Neural cell (in vitro differentiated cells): ENCODE results near the gene SOCS2. TPM values are rescaled to one million over a fixed set of nuclear protein-coding genes. Genes with fewer than 3 reads are reported as not detected.

Experiments
- H2AFZ ChIP-seq: fragments of 200-600, 300-800 bp; sonication (generic), shearing (Covaris generic); 2 replicates; pipeline ENCODE4 v1.6.0; 2014; ENCODE audit warnings: low read depth, mild to moderate bottlenecking, antibody characterized with exemption, low read length, moderate library complexity
- H3F3A ChIP-seq: fragments of 200-600 bp; shearing (Covaris generic); 2 replicates; pipeline ENCODE4 v1.6.1; 2016; ENCODE audit warnings: mild to moderate bottlenecking, moderate library complexity, mixed read lengths, antibody characterized with exemption, low read length; ENCODE audit not compliant: insufficient read depth, poor library complexity, severe bottlenecking
- H3K27ac ChIP-seq: fragments of 200-600, 300-800 bp; sonication (generic), shearing (Covaris generic); 2 replicates; pipeline ENCODE4 v1.5.1; 2014; ENCODE audit warnings: mild to moderate bottlenecking, low read length, moderate library complexity
- H3K27me3 ChIP-seq: fragments of 300-800, 200-600 bp; sonication (generic), shearing (Covaris generic); 2 replicates; pipeline ENCODE4 v1.6.0; 2014; ENCODE audit warnings: mild to moderate bottlenecking, low read depth, low read length, moderate library complexity; ENCODE audit not compliant: insufficient read depth
- H3K36me3 ChIP-seq: fragments of 300-800, 200-600 bp; sonication (generic), shearing (Covaris generic); 2 replicates; pipeline ENCODE4 v1.5.1; 2014; ENCODE audit warnings: mild to moderate bottlenecking, antibody characterized with exemption, low read length, moderate library complexity; ENCODE audit not compliant: insufficient read depth
- H3K4me2 ChIP-seq: fragments of 300-800, 200-600 bp; sonication (generic), shearing (Covaris generic); 2 replicates; pipeline ENCODE4 v1.6.0; 2014; ENCODE audit warnings: mild to moderate bottlenecking, low read length
- H3K4me3 ChIP-seq: fragments of 300-800, 200-600 bp; sonication (generic), shearing (Covaris generic); 2 replicates; pipeline ENCODE4 v1.5.1; 2014; ENCODE audit warnings: mild to moderate bottlenecking, low read length, moderate library complexity
- H3K79me2 ChIP-seq: fragments of 200-600 bp; shearing (Covaris generic); replicated peaks from 2 replicates; pipeline ENCODE4 v1.6.0; 2014; ENCODE audit warnings: mild to moderate bottlenecking, low read length, moderate library complexity; ENCODE audit not compliant: insufficient read depth
- H3K9ac ChIP-seq: fragments of 300-800, 200-600 bp; sonication (generic), shearing (Covaris generic); 2 replicates; pipeline ENCODE4 v1.6.1; 2016; ENCODE audit warnings: mild to moderate bottlenecking, low read length, mixed read lengths
- H3K9me2 ChIP-seq: fragments of 200-600 bp; shearing (Covaris generic); 2 replicates; pipeline ENCODE4 v1.6.1; 2016; ENCODE audit warnings: mild to moderate bottlenecking, low read length, mixed read lengths; ENCODE audit not compliant: insufficient read depth
- H3K9me3 ChIP-seq: fragments of 200-600, 300-800 bp; sonication (generic), shearing (Covaris generic); 2 replicates; pipeline ENCODE4 v1.6.1; 2016; ENCODE audit warnings: mild to moderate bottlenecking, mixed run types, low read length, moderate library complexity, mixed read lengths
- H4K20me1 ChIP-seq: fragments of 200-600 bp; shearing (Covaris generic); 2 replicates; pipeline ENCODE4 v1.6.1; 2016; ENCODE audit warnings: mild to moderate bottlenecking, mixed run types; ENCODE audit not compliant: insufficient read depth
- CTCF ChIP-seq: fragments of 450-650 bp; IDR thresholded peaks from 2 replicates; pipeline ENCODE4 v1.5.1; 2014; ENCODE audit warnings: antibody characterized with exemption, mild to moderate bottlenecking, moderate library complexity; ENCODE audit not compliant: poor library complexity, severe bottlenecking
- EP300 ChIP-seq: fragments of 450-650 bp; conservative IDR thresholded peaks from 2 replicates; pipeline ENCODE4 v1.6.1; 2014; ENCODE audit warnings: antibody characterized with exemption, mild to moderate bottlenecking, moderate library complexity; ENCODE audit not compliant: poor library complexity, severe bottlenecking
- EZH2 ChIP-seq: fragments of 200-600, 300-800 bp; shearing (Covaris generic), sonication (generic); IDR thresholded peaks from 2 replicates; pipeline ENCODE4 v1.6.1; 2014; ENCODE audit warnings: antibody characterized with exemption, low read length, borderline replicate concordance, mild to moderate bottlenecking; ENCODE audit not compliant: insufficient read depth, poor library complexity, severe bottlenecking
- MXI1 ChIP-seq: fragments of 450-650 bp; conservative IDR thresholded peaks from 2 replicates; pipeline ENCODE4 v1.6.1; 2014; ENCODE audit warnings: antibody characterized with exemption, mild to moderate bottlenecking; ENCODE audit not compliant: poor library complexity, severe bottlenecking
- POLR2AphosphoS5 ChIP-seq: IDR thresholded peaks from 2 replicates; pipeline ENCODE4 v1.6.1; 2012
- RAD21 ChIP-seq: fragments of 450-650 bp; conservative IDR thresholded peaks from 2 replicates; pipeline ENCODE4 v1.6.1; 2014; ENCODE audit warnings: antibody characterized with exemption, mild to moderate bottlenecking, moderate library complexity
- REST ChIP-seq: IDR thresholded peaks from 2 replicates; pipeline ENCODE4 v1.6.1; 2012; ENCODE audit warnings: borderline replicate concordance
- SMC3 ChIP-seq: fragments of 450-650 bp; conservative IDR thresholded peaks from 2 replicates; pipeline ENCODE4 v1.6.1; 2014; ENCODE audit warnings: antibody characterized with exemption, mild to moderate bottlenecking, moderate library complexity; ENCODE audit not compliant: poor library complexity
- TAF1 ChIP-seq: IDR thresholded peaks from 2 replicates; pipeline ENCODE4 v1.6.1; 2012; ENCODE audit warnings: low read depth
- polyA plus RNA-seq: library from polyadenylated mRNA; depleted of rRNA; stranded (reverse); fragments of >200 nt; gene quantifications from 2 replicates; pipeline ENCODE4 v1.2.3, GENCODE V29; 2014

The SOCS2 gene
- polyA plus RNA-seq, 1 donor from 2014 or later: 119 TPM

GRCh38 chr12:93526786-93527428, 45.6 kb upstream of the SOCS2 start:
- Histone ChIP-seq H2AFZ (no peak overlapping the region), H3K9me3 (no peaks in the 10 kb centered on the region), H4K20me1 (no peaks in the 10 kb centered on the region), H3K36me3 (no peaks in the 10 kb centered on the region), H3K79me2 (no peaks in the 10 kb centered on the region), H3K27ac (no peak overlapping the region), H3F3A (no peaks in the 10 kb centered on the region), H3K27me3 (no peaks in the 10 kb centered on the region), H3K4me3 (no peak overlapping the region), H3K9ac (no peak overlapping the region), H3K4me2 (no peak overlapping the region), H3K9me2 (no peaks in the 10 kb centered on the region)
- no peak for TF ChIP-seq RAD21
- TF ChIP-seq TAF1: no peak
- TF ChIP-seq SMC3: no peak
- no peak for TF ChIP-seq REST
- no peak for TF ChIP-seq MXI1
- TF ChIP-seq POLR2AphosphoS5: no peak
- TF ChIP-seq CTCF: no peak
- no peak for TF ChIP-seq EZH2
- no peak for TF ChIP-seq EP300

- Histone ChIP-seq H3K36me3 (no peaks in the 10 kb centered on the region), H3K9ac (no peak overlapping the region), H3K4me2 (no peak overlapping the region), H3K9me2 (no peaks in the 10 kb centered on the region), H3F3A (no peaks in the 10 kb centered on the region), H3K27me3 (no peaks in the 10 kb centered on the region), H4K20me1 (no peaks in the 10 kb centered on the region), H3K27ac (no peak overlapping the region), H3K79me2 (no peaks in the 10 kb centered on the region), H3K9me3 (no peaks in the 10 kb centered on the region), H2AFZ (no peak overlapping the region), H3K4me3 (no peak overlapping the region)
- TF ChIP-seq RAD21 (no peak), EZH2 (no peak), EP300 (no peak), MXI1 (no peak), CTCF (no peak), TAF1 (no peak), SMC3 (no peak), REST (no peak), POLR2AphosphoS5 (no peak)
Observed at GRCh38 chr12:93530358-93530757, 42.1 kb upstream of the SOCS2 start.
